UCSD-AML1 (cell line): ENCODE measurements around the gene SCGB1C1.

Experiments used
- DNase-seq: peaks from one replicate; lab custom pipeline; 2025; ENCODE audit not compliant: unreplicated experiment; lab: John Stamatoyannopoulos, UW

The SCGB1C1 gene

GRCh38 chr11:204587-205109 lies 11.8 kb downstream of the SCGB1C1 start:
- no peak for DNase-seq

- DNase-seq = no peak
These were observed 12.5 kb downstream of the SCGB1C1 start for GRCh38 chr11:205221-206001.

GRCh38 chr11:206002-206384 lies 13.1 kb downstream of the SCGB1C1 start:
- no peak for DNase-seq

- peak; percentile 49 for DNase-seq
These were observed 13.8 kb downstream of the SCGB1C1 start for GRCh38 chr11:206526-207207.

GRCh38 chr11:207208-207862 lies 14.5 kb downstream of the SCGB1C1 start, which contains the start of the genes BET1L and RIC8A:
Gene BET1L (minus strand): TSS chr11:207399. CDS start chr11:207321, 78 bp downstream.
Gene RIC8A (plus strand): TSS chr11:207708. CDS start chr11:208855, 1,147 bp downstream.
- DNase-seq = peak; percentile 98

- DNase-seq = peak; percentile 73
These were observed 14.9 kb downstream of the SCGB1C1 start for GRCh38 chr11:207863-208180.

GRCh38 chr11:208181-208916 lies 15.5 kb downstream of the SCGB1C1 start:
- peak; percentile 86 for DNase-seq

GRCh38 chr11:208917-209260 lies 16.0 kb downstream of the SCGB1C1 start:
- no peak for DNase-seq

GRCh38 chr11:209275-210121 lies 16.6 kb downstream of the SCGB1C1 start:
- no peak for DNase-seq

- DNase-seq = no peak
These were observed 17.4 kb downstream of the SCGB1C1 start for GRCh38 chr11:210122-210802.

GRCh38 chr11:210803-211180 lies 17.9 kb downstream of the SCGB1C1 start:
- DNase-seq = no peak

GRCh38 chr11:211295-211694 lies 18.4 kb downstream of the SCGB1C1 start:
- no peak for DNase-seq

GRCh38 chr11:211741-212140 lies 18.9 kb downstream of the SCGB1C1 start:
- DNase-seq = no peak

- DNase-seq = no peak
These were observed 19.5 kb downstream of the SCGB1C1 start for GRCh38 chr11:212150-213100.

- no peak for DNase-seq
These were observed 20.2 kb downstream of the SCGB1C1 start for GRCh38 chr11:213111-213510.

- DNase-seq = no peak
These were observed 21.2 kb downstream of the SCGB1C1 start for GRCh38 chr11:214083-214482.

GRCh38 chr11:215581-216037 lies 22.7 kb downstream of the SCGB1C1 start:
- no peak for DNase-seq
